Activated T-helper 2 cell treated with anti-CD3 and anti-CD28 coated beads, Interferon-gamma antibody, Interleukin-2, Interleukin-4, amounts not matched to agents 10 μg/mL and 5 μg/mL and 100 μg/mL, durations not matched to agents 14 hours and 24 hours and 36 hours (primary cell): ENCODE data around the gene PDE4D. TPM values are rescaled to one million over a fixed set of nuclear protein-coding genes. Genes with fewer than 3 reads are reported as not detected.
"Not testable (repeated sequence)": the region's sequence is repeated elsewhere in the genome, so short reads cannot be mapped to it uniquely, and the experiment has no call there.

ENCODE experiments used
- DNase-seq: peaks from one replicate; pipeline ENCODE4 v3.0.0; 2021; ENCODE audit warnings: low spot score
- H3K27ac Mint-ChIP-seq: one replicate; pipeline ENCODE4 v1.8.0; 2021; ENCODE audit warnings: mixed read lengths
- H3K27me3 Mint-ChIP-seq: one replicate; pipeline ENCODE4 v1.8.0; 2021; ENCODE audit warnings: low read depth, mixed read lengths
- H3K36me3 Mint-ChIP-seq: one replicate; pipeline ENCODE4 v1.8.0; 2021; ENCODE audit warnings: low read depth, mixed read lengths
- H3K4me1 Mint-ChIP-seq: one replicate; pipeline ENCODE4 v1.8.0; 2021; ENCODE audit warnings: low read depth, mixed read lengths
- H3K4me3 Mint-ChIP-seq: one replicate; pipeline ENCODE4 v1.8.0; 2021; ENCODE audit warnings: low read depth, mild to moderate bottlenecking, moderate library complexity, mixed read lengths
- H3K9me3 Mint-ChIP-seq: one replicate; pipeline ENCODE4 v1.8.0; 2021; ENCODE audit warnings: mixed read lengths
- intact Hi-C: fragments of 100-400 bp; cut with micrococcal nuclease; formaldehyde crosslinking; loops from one replicate; pipeline ENCODE4 v1.15.1; 2023
- total RNA-seq: library from RNA; stranded (reverse); gene quantifications from 2 replicates; pipeline ENCODE4 v1.2.3, GENCODE V29; 2022

The PDE4D gene
- total RNA-seq, 1 donor from 2014 or later: 102 TPM

GRCh38 chr5:59577485-59577884 is 316.0 kb downstream of the PDE4D start:
- H3K9me3 Mint-ChIP-seq: no peaks in the 10 kb centered on the region
- H3K4me1 Mint-ChIP-seq: peaks cover 2% of the 10 kb centered on the region
- H3K27me3 Mint-ChIP-seq: peaks cover 12% of the 10 kb centered on the region
- no peak for DNase-seq
- H3K27ac Mint-ChIP-seq: no peak overlapping the region
- H3K4me3 Mint-ChIP-seq: no peak overlapping the region
- intact Hi-C loops: no loop called here
- H3K36me3 Mint-ChIP-seq: no peaks in the 10 kb centered on the region

- Mint-ChIP-seq H3K4me3 (no peak overlapping the region), H3K9me3 (no peaks in the 10 kb centered on the region), H3K27me3 (peaks cover 12% of the 10 kb centered on the region), H3K27ac (no peak overlapping the region), H3K4me1 (peaks cover 2% of the 10 kb centered on the region), H3K36me3 (no peaks in the 10 kb centered on the region)
- DNase-seq: no peak
- intact Hi-C loops: no loop called here
Measured at GRCh38 chr5:59575648-59576445, 317.7 kb downstream of the PDE4D start.

GRCh38 chr5:59573509-59573908 is 320.0 kb downstream of the PDE4D start:
- DNase-seq, intact Hi-C loops, H3K4me3 Mint-ChIP-seq, H3K9me3 Mint-ChIP-seq, H3K27ac Mint-ChIP-seq, H3K4me1 Mint-ChIP-seq, H3K27me3 Mint-ChIP-seq, H3K36me3 Mint-ChIP-seq: not testable (repeated sequence)

- Mint-ChIP-seq H3K27me3 (peaks cover 3% of the 10 kb centered on the region), H3K36me3 (no peaks in the 10 kb centered on the region), H3K4me3 (no peak overlapping the region), H3K9me3 (no peaks in the 10 kb centered on the region), H3K27ac (no peak overlapping the region), H3K4me1 (peaks cover 2% of the 10 kb centered on the region)
- DNase-seq: no peak
- intact Hi-C loops: no loop called here
Measured at GRCh38 chr5:59571067-59571466, 322.5 kb downstream of the PDE4D start.

- H3K36me3 Mint-ChIP-seq: no peaks in the 10 kb centered on the region
- H3K4me3 Mint-ChIP-seq: no peak overlapping the region
- peaks cover 2% of the 10 kb centered on the region for H3K4me1 Mint-ChIP-seq
- no peak for DNase-seq
- intact Hi-C loops: no loop called here
- peaks cover 1% of the 10 kb centered on the region for H3K27me3 Mint-ChIP-seq
- no peak overlapping the region for H3K27ac Mint-ChIP-seq
- no peaks in the 10 kb centered on the region for H3K9me3 Mint-ChIP-seq
Measured at GRCh38 chr5:59569608-59570334, 323.8 kb downstream of the PDE4D start.

- no peak for DNase-seq
- no peak overlapping the region for H3K4me3 Mint-ChIP-seq
- H3K27ac Mint-ChIP-seq: no peak overlapping the region
- H3K36me3 Mint-ChIP-seq: no peaks in the 10 kb centered on the region
- H3K9me3 Mint-ChIP-seq: no peaks in the 10 kb centered on the region
- intact Hi-C loops: no loop called here
- no peaks in the 10 kb centered on the region for H3K4me1 Mint-ChIP-seq
- peaks cover 1% of the 10 kb centered on the region for H3K27me3 Mint-ChIP-seq
Measured at GRCh38 chr5:59569158-59569557, 324.4 kb downstream of the PDE4D start.

GRCh38 chr5:59568161-59568560 is 325.4 kb downstream of the PDE4D start:
- H3K4me3 Mint-ChIP-seq: no peak overlapping the region
- no peaks in the 10 kb centered on the region for H3K9me3 Mint-ChIP-seq
- H3K4me1 Mint-ChIP-seq: no peaks in the 10 kb centered on the region
- intact Hi-C loops: no loop called here
- DNase-seq: no peak
- no peak overlapping the region for H3K27ac Mint-ChIP-seq
- H3K36me3 Mint-ChIP-seq: no peaks in the 10 kb centered on the region
- peaks cover 1% of the 10 kb centered on the region for H3K27me3 Mint-ChIP-seq

GRCh38 chr5:59565551-59565950 is 328.0 kb downstream of the PDE4D start:
- no peaks in the 10 kb centered on the region for H3K9me3 Mint-ChIP-seq
- H3K4me1 Mint-ChIP-seq: no peaks in the 10 kb centered on the region
- peaks cover 1% of the 10 kb centered on the region for H3K27me3 Mint-ChIP-seq
- no peak for DNase-seq
- intact Hi-C loops: no loop called here
- no peak overlapping the region for H3K27ac Mint-ChIP-seq
- H3K4me3 Mint-ChIP-seq: no peak overlapping the region
- no peaks in the 10 kb centered on the region for H3K36me3 Mint-ChIP-seq

- Mint-ChIP-seq H3K36me3 (no peaks in the 10 kb centered on the region), H3K27me3 (peaks cover 1% of the 10 kb centered on the region), H3K4me3 (no peak overlapping the region), H3K9me3 (no peaks in the 10 kb centered on the region), H3K4me1 (no peaks in the 10 kb centered on the region), H3K27ac (no peak overlapping the region)
- no peak for DNase-seq
- intact Hi-C loops: no loop called here
Measured at GRCh38 chr5:59564895-59565294, 328.6 kb downstream of the PDE4D start.

- H3K27me3 Mint-ChIP-seq: no peaks in the 10 kb centered on the region
- no peaks in the 10 kb centered on the region for H3K4me1 Mint-ChIP-seq
- no peaks in the 10 kb centered on the region for H3K36me3 Mint-ChIP-seq
- intact Hi-C loops: no loop called here
- H3K9me3 Mint-ChIP-seq: no peaks in the 10 kb centered on the region
- DNase-seq: no peak
- no peak overlapping the region for H3K4me3 Mint-ChIP-seq
- H3K27ac Mint-ChIP-seq: no peak overlapping the region
Measured at GRCh38 chr5:59562756-59563389, 330.7 kb downstream of the PDE4D start.

- H3K27me3 Mint-ChIP-seq: no peaks in the 10 kb centered on the region
- H3K36me3 Mint-ChIP-seq: no peaks in the 10 kb centered on the region
- no peak overlapping the region for H3K27ac Mint-ChIP-seq
- intact Hi-C loops: no loop called here
- DNase-seq: no peak
- no peaks in the 10 kb centered on the region for H3K4me1 Mint-ChIP-seq
- H3K9me3 Mint-ChIP-seq: no peaks in the 10 kb centered on the region
- H3K4me3 Mint-ChIP-seq: no peak overlapping the region
Measured at GRCh38 chr5:59560553-59560952, 333.0 kb downstream of the PDE4D start.

GRCh38 chr5:59559847-59560246 is 333.7 kb downstream of the PDE4D start:
- Mint-ChIP-seq H3K4me3 (no peak overlapping the region), H3K36me3 (no peaks in the 10 kb centered on the region), H3K9me3 (no peaks in the 10 kb centered on the region), H3K4me1 (no peaks in the 10 kb centered on the region), H3K27ac (no peak overlapping the region), H3K27me3 (no peaks in the 10 kb centered on the region)
- intact Hi-C loops: no loop called here
- DNase-seq: no peak

GRCh38 chr5:59559323-59559722 is 334.2 kb downstream of the PDE4D start:
- Mint-ChIP-seq H3K9me3 (no peaks in the 10 kb centered on the region), H3K27me3 (no peaks in the 10 kb centered on the region), H3K36me3 (no peaks in the 10 kb centered on the region), H3K27ac (no peak overlapping the region), H3K4me3 (no peak overlapping the region), H3K4me1 (no peaks in the 10 kb centered on the region)
- intact Hi-C loops: no loop called here
- DNase-seq: no peak
